MG63 (cell line): ENCODE data around the gene SLC10A1. TPM values are rescaled to one million over a fixed set of nuclear protein-coding genes. Genes with fewer than 3 reads are reported as not detected.
"Not testable (repeated sequence)": the region's sequence is repeated elsewhere in the genome, so short reads cannot be mapped to it uniquely, and the experiment has no call there.

ENCODE experiments used
- DNase-seq: peaks from one replicate; pipeline ENCODE4 v3.0.0-alpha.2; 2020
- H3K27me3 ChIP-seq: fragments of 250-450 bp; sonication (Bioruptor Pico); 2 replicates; pipeline ENCODE4 v1.5.1; 2020; ENCODE audit warnings: mild to moderate bottlenecking, moderate library complexity
- H3K36me3 ChIP-seq: fragments of 250-450 bp; sonication (Bioruptor Pico); 2 replicates; pipeline ENCODE4 v1.5.1; 2020; ENCODE audit warnings: mild to moderate bottlenecking, moderate library complexity
- H3K4me3 ChIP-seq: fragments of 250-450 bp; sonication (Bioruptor Pico); 2 replicates; pipeline ENCODE4 v1.5.1; 2020; ENCODE audit warnings: mild to moderate bottlenecking, moderate library complexity
- H3K9me3 ChIP-seq: fragments of 250-450 bp; sonication (Bioruptor Pico); 2 replicates; pipeline ENCODE4 v1.5.1; 2020; ENCODE audit warnings: mild to moderate bottlenecking, moderate library complexity
- total RNA-seq: library from RNA; depleted of rRNA; stranded (reverse); fragments of >200 nt; shearing (Covaris generic); gene quantifications from 2 replicates; pipeline ENCODE4 v1.2.3, GENCODE V29; 2014; ENCODE audit warnings: low replicate concordance; rRNA removed

The SLC10A1 gene
- total RNA-seq, 1 experiment from 2014 or later, result not detected

DNA sequence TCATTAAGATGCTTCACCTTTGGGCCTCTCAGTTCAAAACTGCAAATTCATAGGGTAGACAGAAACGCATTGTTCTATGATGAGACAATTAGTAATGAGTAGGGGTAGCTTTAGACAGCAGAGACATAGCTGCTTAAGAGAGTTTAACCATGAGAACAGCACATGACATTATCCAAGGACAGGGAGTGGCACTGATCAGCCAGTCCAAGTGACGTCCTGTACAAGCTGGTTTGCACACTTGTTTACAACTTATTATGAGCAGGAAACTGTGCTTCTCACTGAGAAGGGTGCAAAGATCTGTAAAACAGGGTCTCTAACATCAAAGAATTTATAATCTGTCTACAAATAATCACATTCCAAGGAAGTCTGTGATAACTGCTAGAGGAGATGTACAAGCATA lies 41.3 kb downstream of the SLC10A1 start:
- Histone ChIP-seq H3K36me3 (no peaks in the 10 kb centered on the region), H3K4me3 (no peak overlapping the region), H3K9me3 (no peaks in the 10 kb centered on the region), H3K27me3 (no peaks in the 10 kb centered on the region)
- no peak for DNase-seq

GRCh38 chr14:69755296-69755695 lies 41.7 kb downstream of the SLC10A1 start:
- Histone ChIP-seq H3K9me3 (no peaks in the 10 kb centered on the region), H3K36me3 (no peaks in the 10 kb centered on the region), H3K27me3 (no peaks in the 10 kb centered on the region), H3K4me3 (no peak overlapping the region)
- no peak for DNase-seq

- no peaks in the 10 kb centered on the region for H3K9me3 ChIP-seq
- no peak for DNase-seq
- H3K4me3 ChIP-seq, result no peak overlapping the region
These were observed 42.6 kb downstream of the SLC10A1 start for GRCh38 chr14:69754487-69754886.

DNA sequence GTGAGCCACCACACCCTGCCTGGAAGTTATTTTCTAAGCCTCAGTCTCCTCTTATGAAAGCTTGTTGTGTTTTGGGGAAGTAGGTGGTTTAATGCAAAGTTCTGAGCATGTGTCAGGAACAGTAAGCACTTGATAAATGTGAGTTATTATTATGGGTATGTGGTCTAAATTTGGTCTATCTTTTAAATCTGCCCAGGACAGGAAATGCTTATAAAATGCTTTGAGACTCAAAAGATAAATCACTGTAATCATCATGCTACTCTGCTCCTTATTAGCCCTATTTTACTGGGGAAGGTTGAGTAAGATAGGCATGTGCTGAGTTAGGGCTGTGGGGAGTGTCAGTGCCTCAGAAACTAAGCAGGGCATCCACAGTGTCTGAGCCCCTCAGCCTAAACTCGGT lies 43.2 kb downstream of the SLC10A1 start:
- DNase-seq, result no peak
- H3K9me3 ChIP-seq, result no peaks in the 10 kb centered on the region
- H3K4me3 ChIP-seq, result no peak overlapping the region
- no peaks in the 10 kb centered on the region for H3K36me3 ChIP-seq
- H3K27me3 ChIP-seq, result no peaks in the 10 kb centered on the region

More at GRCh38 chr14:69754487-69754886, 42.6 kb downstream of the SLC10A1 start:
- Histone ChIP-seq H3K36me3 (no peaks in the 10 kb centered on the region), H3K27me3 (no peaks in the 10 kb centered on the region)

- H3K36me3 ChIP-seq, result no peaks in the 10 kb centered on the region
- H3K4me3 ChIP-seq, result no peak overlapping the region
- no peaks in the 10 kb centered on the region for H3K27me3 ChIP-seq
- no peak for DNase-seq
- H3K9me3 ChIP-seq, result no peaks in the 10 kb centered on the region
These were observed 44.3 kb downstream of the SLC10A1 start for GRCh38 chr14:69752773-69753172.

DNA sequence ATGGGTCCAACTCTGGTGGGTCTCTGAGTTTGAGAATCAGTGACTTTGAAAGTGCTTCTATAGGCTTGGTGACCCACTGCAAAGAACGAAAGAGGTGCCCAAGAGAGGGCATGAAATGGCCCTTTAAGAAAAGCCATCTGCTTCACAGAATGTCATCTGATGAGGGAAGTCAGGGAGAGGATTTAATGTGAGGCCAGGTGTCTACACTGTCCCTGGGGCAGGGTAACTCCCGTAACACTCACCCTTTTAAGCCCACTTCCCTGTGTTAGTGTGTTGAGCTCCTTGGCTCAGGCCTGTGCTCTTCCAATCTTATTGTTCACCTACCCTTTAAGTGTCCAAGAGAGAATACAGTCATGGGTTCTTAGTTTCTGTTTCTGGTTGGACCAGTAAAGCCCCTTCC lies 46.5 kb downstream of the SLC10A1 start:
- Histone ChIP-seq H3K9me3 (no peaks in the 10 kb centered on the region), H3K27me3 (no peaks in the 10 kb centered on the region), H3K36me3 (no peaks in the 10 kb centered on the region), H3K4me3 (no peak overlapping the region)
- DNase-seq, result no peak

DNA sequence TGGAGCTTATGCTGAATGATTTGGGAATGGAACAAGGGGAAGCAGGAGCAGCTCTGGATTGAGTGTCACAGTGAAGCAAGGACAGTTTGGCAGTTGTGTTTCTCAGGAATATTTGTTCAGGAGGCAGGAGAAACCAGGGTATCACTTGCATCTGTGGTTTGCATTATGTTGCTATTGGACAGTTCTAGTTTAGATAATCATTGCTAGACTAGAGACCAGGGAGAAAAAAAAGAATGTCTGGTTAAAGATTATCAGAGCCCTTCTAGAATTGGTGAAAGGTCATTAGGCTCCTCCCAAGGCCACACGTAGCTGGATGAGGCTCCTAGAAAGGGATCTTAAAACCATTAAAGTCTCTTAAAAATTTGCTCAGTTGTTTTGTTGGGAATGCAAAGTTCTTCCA lies 47.1 kb downstream of the SLC10A1 start:
- Histone ChIP-seq H3K4me3 (no peak overlapping the region), H3K27me3 (no peaks in the 10 kb centered on the region), H3K9me3 (no peaks in the 10 kb centered on the region), H3K36me3 (no peaks in the 10 kb centered on the region)
- DNase-seq, result no peak

DNA sequence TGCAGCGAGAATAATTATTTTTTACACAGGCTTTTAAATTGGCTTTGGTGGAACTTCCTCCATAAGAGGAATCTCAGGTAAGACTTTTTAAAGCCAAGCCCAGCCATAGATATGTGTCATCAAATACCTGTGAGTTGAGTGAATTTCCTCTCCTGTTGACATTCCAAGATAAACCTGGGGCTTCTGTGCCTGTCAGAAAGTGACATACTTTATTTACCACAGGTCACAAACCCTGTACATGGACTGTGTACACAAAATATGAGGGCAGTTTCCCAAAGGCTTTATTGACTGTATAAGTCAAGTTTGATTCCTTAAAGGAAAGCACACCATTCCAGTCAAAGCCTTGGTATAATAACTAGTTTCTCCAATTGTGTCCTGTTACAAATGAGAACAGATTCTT lies 56.0 kb downstream of the SLC10A1 start:
- Histone ChIP-seq H3K4me3 (no peak overlapping the region), H3K27me3 (no peaks in the 10 kb centered on the region)
- no peak for DNase-seq

DNA sequence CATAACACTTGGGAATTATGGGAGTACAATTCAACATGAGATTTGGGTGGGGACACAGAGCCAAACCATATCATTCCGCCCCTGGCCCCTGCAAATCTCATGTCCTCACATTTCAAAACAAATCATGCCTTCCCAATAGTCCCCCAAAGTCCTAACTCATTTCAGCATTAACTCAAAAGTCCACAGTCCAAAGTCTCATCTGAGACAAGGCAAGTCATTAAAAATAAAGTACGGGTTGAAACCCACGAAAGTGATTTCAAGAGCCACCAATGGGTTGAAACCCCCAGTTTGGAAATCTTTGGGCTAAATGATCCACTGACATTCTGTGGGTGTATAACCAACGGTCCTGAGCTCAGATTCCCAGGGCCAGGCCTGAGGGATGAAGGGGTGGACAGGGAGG lies 60.6 kb downstream of the SLC10A1 start:
- H3K36me3 ChIP-seq, H3K9me3 ChIP-seq, H3K27me3 ChIP-seq, DNase-seq, H3K4me3 ChIP-seq: not testable (repeated sequence)

More for the DNA sequence above, 56.0 kb downstream of the SLC10A1 start:
- Histone ChIP-seq H3K9me3 (no peaks in the 10 kb centered on the region), H3K36me3 (no peaks in the 10 kb centered on the region)

- H3K9me3 ChIP-seq, H3K4me3 ChIP-seq, H3K36me3 ChIP-seq, DNase-seq, H3K27me3 ChIP-seq: not testable (repeated sequence)
These were observed 65.0 kb downstream of the SLC10A1 start for GRCh38 chr14:69731919-69732598.

DNA sequence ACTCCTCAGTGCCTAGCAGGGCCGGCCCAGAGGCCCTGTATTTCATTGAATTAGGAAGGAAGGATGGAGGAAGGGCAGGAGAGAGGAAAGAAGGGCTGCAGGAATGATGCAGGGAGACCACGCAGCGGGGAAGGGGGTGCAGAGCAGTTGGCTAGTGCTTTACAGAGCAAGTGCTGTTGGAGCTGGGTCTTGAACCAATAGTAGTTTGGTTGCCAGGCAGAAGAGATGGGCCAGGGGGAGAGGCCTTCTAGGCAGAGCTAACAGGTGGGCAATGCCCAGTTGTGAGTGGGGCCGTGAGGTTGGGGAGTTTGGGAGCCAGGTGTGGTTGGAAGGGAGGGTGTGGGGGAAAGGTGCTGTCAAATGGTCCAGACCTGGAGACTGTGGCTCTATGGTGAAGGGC lies 69.2 kb downstream of the SLC10A1 start:
- no peak for DNase-seq
- no peaks in the 10 kb centered on the region for H3K27me3 ChIP-seq

DNA sequence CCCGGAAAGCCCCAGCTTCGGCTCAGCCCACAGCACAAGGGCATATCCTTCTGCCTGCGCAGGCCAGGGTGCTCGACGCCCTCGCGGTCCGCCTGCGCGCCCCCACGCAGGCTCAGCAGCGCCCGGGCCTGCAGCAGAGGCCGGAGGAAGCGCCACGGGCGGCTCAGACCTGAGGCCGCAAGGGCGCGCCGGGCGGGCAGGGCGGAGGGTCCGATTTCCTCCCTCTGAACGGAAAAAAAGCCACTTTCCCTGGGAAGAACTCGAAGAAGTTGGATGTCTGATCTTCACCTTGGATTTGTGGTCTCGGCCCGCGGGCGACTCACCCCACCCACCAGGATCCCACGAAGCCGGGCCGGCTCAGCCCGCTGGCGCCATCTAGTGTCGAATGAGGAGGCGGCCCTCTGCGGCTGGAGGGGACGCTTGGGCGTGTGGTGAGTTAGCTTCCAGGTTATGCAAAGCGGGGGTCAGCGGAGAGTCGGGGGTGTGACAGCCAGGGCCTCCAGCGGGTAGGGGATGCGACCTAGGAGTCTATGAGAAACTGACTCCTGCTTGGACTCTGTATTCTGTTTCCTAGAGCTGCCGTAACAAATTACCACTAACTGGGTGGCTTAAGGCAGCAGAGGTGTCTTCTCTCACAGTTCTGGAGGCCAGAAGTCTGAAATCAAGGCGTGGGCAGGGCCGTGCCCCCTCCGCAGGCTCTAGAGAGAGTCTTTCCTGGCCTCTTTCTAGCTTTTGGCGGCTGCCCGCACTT lies 70.1 kb downstream of the SLC10A1 start:
- Histone ChIP-seq H3K27me3 (no peaks in the 10 kb centered on the region), H3K36me3 (no peaks in the 10 kb centered on the region), H3K4me3 (peak overlapping the region; percentile 30), H3K9me3 (no peaks in the 10 kb centered on the region)
- peak; percentile 49 for DNase-seq

More for the DNA sequence above, 69.2 kb downstream of the SLC10A1 start:
- no peak overlapping the region for H3K4me3 ChIP-seq
- H3K9me3 ChIP-seq, result no peaks in the 10 kb centered on the region
- no peaks in the 10 kb centered on the region for H3K36me3 ChIP-seq

Other genes starting within 250 kb of the SLC10A1 start
- gene CCDC177, start 222.4 kb downstream of the SLC10A1 start, total RNA-seq, result not detected in 2 replicates
- 1.9 and 3.1 TPM in 2 replicates for gene SUSD6, start 185.6 kb downstream of the SLC10A1 start, total RNA-seq
- 40.4 and 159 TPM in 2 replicates for gene SRSF5, start 30.1 kb downstream of the SLC10A1 start, total RNA-seq
- gene SMOC1, start 82.2 kb upstream of the SLC10A1 start, total RNA-seq, result 9.7 and 24.1 TPM in 2 replicates